Lower lobe of right lung (tissue), 2 donors: Measurements from ENCODE around the gene TUBB. TPM values are rescaled to one million over a fixed set of nuclear protein-coding genes. Genes with fewer than 3 reads are reported as not detected.

Experiments
- ATAC-seq, 2 donors: fragments of 200-7000 bp; cut with Tn5 transposase; one replicate each; pipeline ENCODE4 v1.9.1; 2020 to 2022; ENCODE audit warnings: mild to moderate bottlenecking in 2 of 2, moderate library complexity in 2 of 2
- DNase-seq: peaks from one replicate; pipeline ENCODE4 v3.0.0-alpha.2; 2020
- H3K27ac ChIP-seq: fragments of 200-600 bp; one replicate; pipeline ENCODE4 v1.8.0; 2022
- H3K27me3 ChIP-seq: fragments of 200-600 bp; one replicate; pipeline ENCODE4 v1.8.0; 2022; ENCODE audit warnings: low read depth
- H3K36me3 ChIP-seq: fragments of 200-600 bp; one replicate; pipeline ENCODE4 v1.8.0; 2022; ENCODE audit warnings: mild to moderate bottlenecking
- H3K4me1 ChIP-seq: fragments of 200-600 bp; one replicate; pipeline ENCODE4 v1.8.0; 2022
- H3K4me3 ChIP-seq: fragments of 200-600 bp; one replicate; pipeline ENCODE4 v1.8.0; 2022; ENCODE audit warnings: mild to moderate bottlenecking
- H3K9me3 ChIP-seq: fragments of 200-600 bp; one replicate; pipeline ENCODE4 v1.8.0; 2022
- CTCF ChIP-seq: fragments of 200-600 bp; IDR thresholded peaks from one replicate; pipeline ENCODE4 v1.8.0; 2022; ENCODE audit warnings: antibody characterized with exemption, mild to moderate bottlenecking
- intact Hi-C: fragments of 100-400 bp; cut with DNase I; formaldehyde crosslinking; loops from one replicate; pipeline ENCODE4 v1.11.0; 2022
- total RNA-seq: library from RNA; stranded (reverse); fragmentation: NEBNext Ultra II Directional; extraction: Animal tissue kit (Norgen Biotek cat#: 25700); gene quantifications from one replicate; pipeline ENCODE4 v1.2.1, GENCODE V29; 2021
- donor health status: DM: no; HTN: yes; CAD: no; lungs with severe emphysema.

Gene TUBB
- total RNA-seq, 1 donor from 2014 or later = 292 TPM

DNA sequence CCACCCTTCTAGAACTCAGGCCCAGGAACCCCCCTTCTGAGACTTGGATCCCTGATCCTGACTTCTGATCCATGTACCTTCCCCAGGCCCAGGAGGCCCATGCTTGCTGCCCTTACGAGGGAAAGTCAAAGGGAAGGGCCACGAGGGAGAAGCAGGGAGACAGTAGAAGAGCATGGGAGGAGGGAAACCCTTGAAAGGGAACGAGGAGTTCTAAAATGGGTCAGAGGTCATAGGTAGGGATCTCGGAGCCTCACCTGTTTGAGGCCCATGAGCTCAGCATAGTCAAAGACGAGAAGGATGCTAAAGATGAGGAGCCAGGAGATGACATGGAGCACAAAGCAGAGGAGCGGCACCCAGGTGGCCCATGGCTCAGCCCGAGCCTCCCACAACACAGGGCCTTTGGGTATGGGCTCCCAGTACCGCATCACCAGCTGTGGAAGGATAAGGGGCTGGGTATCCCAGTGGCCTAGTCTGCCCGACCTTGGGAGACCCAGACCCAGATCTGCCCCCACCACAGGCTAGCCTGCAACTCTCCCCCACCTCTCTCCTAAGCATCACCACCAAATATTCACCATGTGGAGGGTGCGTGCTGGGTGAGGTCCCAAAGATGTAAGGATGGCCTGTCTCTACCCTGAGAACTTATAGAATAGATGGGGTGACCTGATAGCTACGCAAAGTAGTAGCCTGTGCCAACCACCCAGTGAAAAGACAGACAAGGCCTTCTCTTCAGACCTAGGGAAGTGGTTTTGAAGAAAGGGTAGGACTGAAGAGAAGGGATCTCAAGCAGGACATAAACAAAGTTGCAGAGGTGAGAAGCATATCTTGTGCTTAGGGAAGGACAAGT lies 30.9 kb upstream of the TUBB start:
- peaks cover 51% of the 10 kb centered on the region for H3K4me1 ChIP-seq
- ATAC-seq = no peak
- H3K36me3 ChIP-seq = no peaks in the 10 kb centered on the region
- TF ChIP-seq CTCF = no peak
- no peaks in the 10 kb centered on the region for H3K27me3 ChIP-seq
- intact Hi-C loops = no loop called here
- H3K4me3 ChIP-seq = peak overlapping the region; percentile 64
- no peaks in the 10 kb centered on the region for H3K9me3 ChIP-seq
- peak; percentile 35 for DNase-seq
- peak overlapping the region; percentile 89 for H3K27ac ChIP-seq

DNA sequence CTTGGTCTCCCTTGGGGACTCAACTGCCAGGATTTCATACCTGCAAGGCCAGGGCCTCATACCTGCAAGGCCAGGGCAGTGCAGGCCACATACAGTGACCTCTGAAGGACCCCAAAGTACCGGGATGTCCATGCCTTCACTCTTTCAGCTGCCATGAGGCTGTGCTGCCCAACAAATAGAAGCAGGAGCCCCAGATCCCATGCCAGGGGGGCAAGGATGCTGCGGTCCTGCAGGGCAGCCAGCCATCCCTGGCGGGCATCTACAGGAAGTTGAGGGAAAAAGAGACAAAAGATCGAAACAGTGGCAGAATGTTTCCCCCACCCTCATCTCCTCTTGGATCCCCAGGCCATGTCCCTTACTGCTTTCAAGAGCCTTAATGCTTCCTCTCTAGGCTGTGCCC lies 30.2 kb upstream of the TUBB start:
- Histone ChIP-seq H3K4me1 (peaks cover 49% of the 10 kb centered on the region), H3K36me3 (no peaks in the 10 kb centered on the region), H3K4me3 (peak overlapping the region; percentile 64), H3K27me3 (no peaks in the 10 kb centered on the region), H3K27ac (peak overlapping the region; percentile 66), H3K9me3 (no peaks in the 10 kb centered on the region)
- DNase-seq (peak; percentile 37), ATAC-seq (no peak)
- no peak for TF ChIP-seq CTCF
- intact Hi-C loops = no loop called here

DNA sequence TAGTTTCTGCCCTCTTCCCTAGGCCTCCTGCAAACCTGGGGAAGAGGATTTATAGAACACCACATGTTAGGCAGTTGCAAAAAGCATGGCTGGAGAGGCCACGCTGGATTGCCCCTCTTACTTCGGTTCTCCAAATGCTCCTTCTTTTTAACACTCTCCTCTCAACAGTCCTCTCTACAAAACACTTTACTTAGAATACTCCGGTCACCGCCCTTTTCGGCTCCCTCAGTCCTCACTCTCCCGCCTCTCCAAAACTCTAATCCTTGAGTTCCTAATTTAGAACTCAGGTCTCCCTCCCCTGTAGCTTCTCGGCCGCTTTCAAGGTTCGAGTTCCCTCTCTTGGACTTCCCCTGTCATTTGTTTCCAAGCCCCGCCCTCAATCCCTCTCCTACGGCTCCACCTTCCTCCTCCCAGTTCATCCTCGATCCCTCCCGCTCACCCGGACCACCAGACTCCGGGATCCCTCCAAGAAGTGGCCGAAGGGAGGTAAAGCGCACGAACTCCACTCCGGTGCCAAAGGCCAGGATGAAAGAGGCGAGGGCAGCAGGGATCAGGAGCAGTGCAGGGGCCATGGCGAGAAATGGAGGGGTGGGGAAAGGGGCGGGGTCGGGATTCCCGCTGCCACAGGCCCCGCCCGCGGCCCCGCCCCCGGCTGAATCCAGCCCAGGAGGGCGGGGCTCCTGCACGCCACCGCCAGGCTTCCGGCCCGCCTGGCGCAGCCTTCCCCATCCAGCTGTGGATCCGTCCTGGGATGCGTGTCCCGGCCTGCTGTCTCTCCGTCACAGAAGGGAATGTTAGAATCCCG lies 29.5 kb upstream of the TUBB start, which contains the start of gene NRM:
Gene NRM (minus strand): TSS at position 582 of the 805 bp plus-strand sequence. CDS start 10 bp downstream, at position 572.
- Histone ChIP-seq H3K27me3 (no peaks in the 10 kb centered on the region), H3K27ac (peak within 1 kb of the TSS; percentile 66), H3K9me3 (no peaks in the 10 kb centered on the region), H3K4me1 (peaks cover 43% of the 10 kb centered on the region), H3K4me3 (peak within 1 kb of the TSS; percentile 64), H3K36me3 (no peaks in the 10 kb centered on the region)
- TF ChIP-seq CTCF = no peak
- peak; percentile 89 for DNase-seq
- intact Hi-C loops = no loop called here
- ATAC-seq = peak; percentile 83 to 85

DNA sequence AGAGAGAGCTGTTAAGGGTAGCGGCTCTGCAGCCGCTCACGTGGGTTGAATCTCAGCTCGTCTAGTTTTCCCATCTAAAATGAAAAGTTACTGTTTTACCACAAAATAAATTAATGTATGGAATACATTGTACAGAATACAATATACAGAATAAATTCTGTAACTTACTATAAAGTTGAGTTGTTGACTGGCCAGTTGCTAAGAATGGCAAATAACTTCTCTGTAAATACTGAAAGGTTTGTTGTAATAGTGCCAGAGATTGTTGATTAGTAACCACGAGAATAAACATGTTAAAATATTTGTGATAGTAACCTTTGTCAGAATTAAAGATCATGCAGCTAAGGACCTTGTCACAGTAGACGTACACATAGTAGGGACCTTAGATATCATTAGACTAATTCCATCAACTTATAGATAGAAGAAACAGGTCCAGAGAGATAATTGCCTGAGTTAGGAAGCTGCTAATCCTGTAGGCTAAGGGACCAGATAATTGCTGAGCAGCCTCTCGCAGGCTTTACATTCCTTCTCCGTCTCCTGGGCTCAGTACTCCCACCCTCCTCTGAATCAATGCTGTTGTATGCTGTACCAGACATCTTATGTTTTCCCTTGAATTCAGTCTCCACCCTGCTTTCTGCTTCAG lies 28.8 kb upstream of the TUBB start:
- no peak for TF ChIP-seq CTCF
- H3K4me1 ChIP-seq = peaks cover 37% of the 10 kb centered on the region
- H3K4me3 ChIP-seq = peak overlapping the region; percentile 64
- H3K9me3 ChIP-seq = no peaks in the 10 kb centered on the region
- no peaks in the 10 kb centered on the region for H3K36me3 ChIP-seq
- peak overlapping the region; percentile 66 for H3K27ac ChIP-seq
- intact Hi-C loops = no loop called here
- H3K27me3 ChIP-seq = no peaks in the 10 kb centered on the region
- ATAC-seq = no peak
- DNase-seq = no peak

DNA sequence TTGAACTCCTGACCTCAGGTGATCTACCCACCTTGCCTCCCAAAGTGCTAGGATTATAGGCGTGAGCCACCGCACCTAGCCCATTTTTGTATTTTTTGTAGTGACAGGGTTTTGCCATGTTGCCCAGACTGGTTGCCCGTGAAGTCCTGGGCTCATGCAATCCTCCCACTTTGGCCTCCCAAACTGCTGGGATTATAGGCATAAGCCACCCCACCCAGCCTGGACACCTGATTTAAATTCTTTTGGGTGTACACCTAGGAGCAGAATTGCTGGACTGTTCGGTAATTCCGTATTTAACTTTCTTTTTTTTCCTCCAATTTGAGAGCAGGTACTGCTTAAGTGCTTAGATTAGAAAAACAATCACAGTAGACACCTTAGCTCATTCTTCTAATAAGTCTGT lies 23.7 kb upstream of the TUBB start:
- H3K27ac ChIP-seq = no peak overlapping the region
- H3K4me3 ChIP-seq = no peak overlapping the region
- H3K9me3 ChIP-seq = no peaks in the 10 kb centered on the region
- peaks cover 3% of the 10 kb centered on the region for H3K4me1 ChIP-seq
- H3K36me3 ChIP-seq = peaks cover 7% of the 10 kb centered on the region
- intact Hi-C loops = no loop called here
- DNase-seq (peak; percentile 4), ATAC-seq (no peak)
- no peaks in the 10 kb centered on the region for H3K27me3 ChIP-seq
- no peak for TF ChIP-seq CTCF
